Measurements from ENCODE around the gene STX1A.
A peak's percentile ranks its signal among the peaks of the same experiment; 100 is the strongest.

The STX1A gene

DNA sequence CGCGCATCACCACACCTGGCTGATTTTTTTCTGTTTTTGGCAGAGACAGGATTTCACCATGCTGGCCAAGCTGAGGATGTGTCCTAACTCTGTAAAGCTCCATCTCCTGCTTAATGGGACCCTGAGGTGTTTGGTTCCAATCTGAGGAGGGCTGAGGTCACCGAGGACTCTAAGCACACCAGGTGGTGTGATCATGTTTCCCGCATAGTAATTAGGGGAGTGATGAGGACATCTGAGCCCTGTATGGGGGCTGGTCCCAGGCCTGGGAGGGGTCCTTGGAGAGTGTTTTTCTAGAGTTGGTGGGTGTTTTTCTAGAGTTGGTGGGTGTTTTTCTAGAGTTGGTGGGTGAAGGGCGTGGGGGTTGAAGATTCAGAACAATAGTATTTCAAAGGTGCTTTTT, 22.1 kb upstream of the STX1A start (continued):
- TF ChIP-seq, protein P1, sequence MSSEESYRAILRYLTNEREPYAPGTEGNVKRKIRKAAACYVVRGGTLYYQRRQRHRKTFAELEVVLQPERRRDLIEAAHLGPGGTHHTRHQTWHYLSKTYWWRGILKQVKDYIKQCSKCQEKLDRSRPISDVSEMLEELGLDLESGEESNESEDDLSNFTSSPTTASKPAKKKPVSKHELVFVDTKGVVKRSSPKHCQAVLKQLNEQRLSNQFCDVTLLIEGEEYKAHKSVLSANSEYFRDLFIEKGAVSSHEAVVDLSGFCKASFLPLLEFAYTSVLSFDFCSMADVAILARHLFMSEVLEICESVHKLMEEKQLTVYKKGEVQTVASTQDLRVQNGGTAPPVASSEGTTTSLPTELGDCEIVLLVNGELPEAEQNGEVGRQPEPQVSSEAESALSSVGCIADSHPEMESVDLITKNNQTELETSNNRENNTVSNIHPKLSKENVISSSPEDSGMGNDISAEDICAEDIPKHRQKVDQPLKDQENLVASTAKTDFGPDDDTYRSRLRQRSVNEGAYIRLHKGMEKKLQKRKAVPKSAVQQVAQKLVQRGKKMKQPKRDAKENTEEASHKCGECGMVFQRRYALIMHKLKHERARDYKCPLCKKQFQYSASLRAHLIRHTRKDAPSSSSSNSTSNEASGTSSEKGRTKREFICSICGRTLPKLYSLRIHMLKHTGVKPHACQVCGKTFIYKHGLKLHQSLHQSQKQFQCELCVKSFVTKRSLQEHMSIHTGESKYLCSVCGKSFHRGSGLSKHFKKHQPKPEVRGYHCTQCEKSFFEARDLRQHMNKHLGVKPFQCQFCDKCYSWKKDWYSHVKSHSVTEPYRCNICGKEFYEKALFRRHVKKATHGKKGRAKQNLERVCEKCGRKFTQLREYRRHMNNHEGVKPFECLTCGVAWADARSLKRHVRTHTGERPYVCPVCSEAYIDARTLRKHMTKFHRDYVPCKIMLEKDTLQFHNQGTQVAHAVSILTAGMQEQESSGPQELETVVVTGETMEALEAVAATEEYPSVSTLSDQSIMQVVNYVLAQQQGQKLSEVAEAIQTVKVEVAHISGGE (tag by site-specific recombination; conservative IDR thresholded peaks at IDR 0.05; ENCODE audit: low read depth), result no peak
- TF ChIP-seq YY1 (tag by site-specific recombination; IDR thresholded peaks at IDR 0.05), result no peak
- no peak for TF ChIP-seq ZNF830 (tag by site-specific recombination; IDR thresholded peaks at IDR 0.05; ENCODE audit: low read depth)
- no peak for TF ChIP-seq ZNF555 (tag by site-specific recombination; conservative IDR thresholded peaks at IDR 0.05)
- TF ChIP-seq ZNF302 (tag by site-specific recombination; IDR thresholded peaks at IDR 0.05; ENCODE audit: low read depth), result no peak
- TF ChIP-seq ZNF560 (tag by site-specific recombination; IDR thresholded peaks at IDR 0.05; ENCODE audit: borderline replicate concordance), result no peak
- no peak for TF ChIP-seq GLI2 (tag by site-specific recombination; IDR thresholded peaks at IDR 0.05; ENCODE audit: borderline replicate concordance, low read depth)
- TF ChIP-seq ZNF514 (tag by site-specific recombination; IDR thresholded peaks at IDR 0.05), result no peak
- no peak for TF ChIP-seq ZNF175 (tag by site-specific recombination; IDR thresholded peaks at IDR 0.05)
- 0 out of 2 replicates have a peak, but pooled peaks have one; percentile 18 for TF ChIP-seq KLF9 (tag by site-specific recombination; IDR thresholded peaks at IDR 0.05; ENCODE audit: low read depth)
- TF ChIP-seq ZNF785 (tag by site-specific recombination; IDR thresholded peaks at IDR 0.05), result no peak
- no peak for TF ChIP-seq SP2 (tag by site-specific recombination; IDR thresholded peaks at IDR 0.05)
- no peak for TF ChIP-seq ZNF133 (tag by site-specific recombination; IDR thresholded peaks at IDR 0.05)
- peak; percentile 35; the same call in 1 of the 2 replicates for TF ChIP-seq ZBTB17 (tag by site-specific recombination; IDR thresholded peaks at IDR 0.05)
- TF ChIP-seq ZXDB (tag by site-specific recombination; IDR thresholded peaks at IDR 0.05), result 0 out of 2 replicates have a peak, but pooled peaks have one; percentile 34
- TF ChIP-seq, protein P2, sequence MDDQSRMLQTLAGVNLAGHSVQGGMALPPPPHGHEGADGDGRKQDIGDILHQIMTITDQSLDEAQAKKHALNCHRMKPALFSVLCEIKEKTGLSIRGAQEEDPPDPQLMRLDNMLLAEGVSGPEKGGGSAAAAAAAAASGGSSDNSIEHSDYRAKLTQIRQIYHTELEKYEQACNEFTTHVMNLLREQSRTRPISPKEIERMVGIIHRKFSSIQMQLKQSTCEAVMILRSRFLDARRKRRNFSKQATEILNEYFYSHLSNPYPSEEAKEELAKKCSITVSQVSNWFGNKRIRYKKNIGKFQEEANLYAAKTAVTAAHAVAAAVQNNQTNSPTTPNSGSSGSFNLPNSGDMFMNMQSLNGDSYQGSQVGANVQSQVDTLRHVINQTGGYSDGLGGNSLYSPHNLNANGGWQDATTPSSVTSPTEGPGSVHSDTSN (CRISPR knock-in tag; IDR thresholded peaks at IDR 0.05), result no peak
- TF ChIP-seq ZNF37A (tag by site-specific recombination; IDR thresholded peaks at IDR 0.05), result no peak
- TF ChIP-seq GFI1B (tag by site-specific recombination; IDR thresholded peaks at IDR 0.05), result peak; percentile 4; the same call in 1 of the 2 replicates
- TF ChIP-seq, protein P3, sequence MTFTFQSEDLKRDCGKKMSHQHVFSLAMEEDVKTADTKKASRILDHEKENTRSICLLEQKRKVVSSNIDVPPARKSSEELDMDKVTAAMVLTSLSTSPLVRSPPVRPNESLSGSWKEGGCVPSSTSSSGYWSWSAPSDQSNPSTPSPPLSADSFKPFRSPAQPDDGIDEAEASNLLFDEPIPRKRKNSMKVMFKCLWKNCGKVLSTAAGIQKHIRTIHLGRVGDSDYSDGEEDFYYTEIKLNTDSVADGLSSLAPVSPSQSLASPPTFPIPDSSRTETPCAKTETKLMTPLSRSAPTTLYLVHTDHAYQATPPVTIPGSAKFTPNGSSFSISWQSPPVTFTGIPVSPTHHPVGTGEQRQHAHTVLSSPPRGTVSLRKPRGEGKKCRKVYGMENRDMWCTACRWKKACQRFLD (tag by site-specific recombination; IDR thresholded peaks at IDR 0.05), result no peak
- TF ChIP-seq ZNF529 (tag by site-specific recombination; IDR thresholded peaks at IDR 0.05; ENCODE audit: insufficient replicate concordance), result no peak
- no peak for TF ChIP-seq ZNF2 (tag by site-specific recombination; IDR thresholded peaks at IDR 0.05)
- no peak for TF ChIP-seq ZNF248 (tag by site-specific recombination; IDR thresholded peaks at IDR 0.05)
- no peak for TF ChIP-seq ZNF121 (tag by site-specific recombination; IDR thresholded peaks at IDR 0.05)
- no peak for TF ChIP-seq ZNF155 (tag by site-specific recombination; IDR thresholded peaks at IDR 0.05)
- TF ChIP-seq GLIS2 (tag by site-specific recombination; IDR thresholded peaks at IDR 0.05), result peak; percentile 63
- no peak for TF ChIP-seq SCRT1 (tag by site-specific recombination; IDR thresholded peaks at IDR 0.05; ENCODE audit: borderline replicate concordance)
- peak; percentile 96 for TF ChIP-seq ZNF600 (tag by site-specific recombination; IDR thresholded peaks at IDR 0.05)
- TF ChIP-seq, protein P4, sequence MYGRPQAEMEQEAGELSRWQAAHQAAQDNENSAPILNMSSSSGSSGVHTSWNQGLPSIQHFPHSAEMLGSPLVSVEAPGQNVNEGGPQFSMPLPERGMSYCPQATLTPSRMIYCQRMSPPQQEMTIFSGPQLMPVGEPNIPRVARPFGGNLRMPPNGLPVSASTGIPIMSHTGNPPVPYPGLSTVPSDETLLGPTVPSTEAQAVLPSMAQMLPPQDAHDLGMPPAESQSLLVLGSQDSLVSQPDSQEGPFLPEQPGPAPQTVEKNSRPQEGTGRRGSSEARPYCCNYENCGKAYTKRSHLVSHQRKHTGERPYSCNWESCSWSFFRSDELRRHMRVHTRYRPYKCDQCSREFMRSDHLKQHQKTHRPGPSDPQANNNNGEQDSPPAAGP (tag by site-specific recombination; IDR thresholded peaks at IDR 0.05), result peak; percentile 68; the same call in 1 of the 2 replicates
- peak; percentile 80 for TF ChIP-seq KLF10 (tag by site-specific recombination; IDR thresholded peaks at IDR 0.05)
- TF ChIP-seq, protein P5, sequence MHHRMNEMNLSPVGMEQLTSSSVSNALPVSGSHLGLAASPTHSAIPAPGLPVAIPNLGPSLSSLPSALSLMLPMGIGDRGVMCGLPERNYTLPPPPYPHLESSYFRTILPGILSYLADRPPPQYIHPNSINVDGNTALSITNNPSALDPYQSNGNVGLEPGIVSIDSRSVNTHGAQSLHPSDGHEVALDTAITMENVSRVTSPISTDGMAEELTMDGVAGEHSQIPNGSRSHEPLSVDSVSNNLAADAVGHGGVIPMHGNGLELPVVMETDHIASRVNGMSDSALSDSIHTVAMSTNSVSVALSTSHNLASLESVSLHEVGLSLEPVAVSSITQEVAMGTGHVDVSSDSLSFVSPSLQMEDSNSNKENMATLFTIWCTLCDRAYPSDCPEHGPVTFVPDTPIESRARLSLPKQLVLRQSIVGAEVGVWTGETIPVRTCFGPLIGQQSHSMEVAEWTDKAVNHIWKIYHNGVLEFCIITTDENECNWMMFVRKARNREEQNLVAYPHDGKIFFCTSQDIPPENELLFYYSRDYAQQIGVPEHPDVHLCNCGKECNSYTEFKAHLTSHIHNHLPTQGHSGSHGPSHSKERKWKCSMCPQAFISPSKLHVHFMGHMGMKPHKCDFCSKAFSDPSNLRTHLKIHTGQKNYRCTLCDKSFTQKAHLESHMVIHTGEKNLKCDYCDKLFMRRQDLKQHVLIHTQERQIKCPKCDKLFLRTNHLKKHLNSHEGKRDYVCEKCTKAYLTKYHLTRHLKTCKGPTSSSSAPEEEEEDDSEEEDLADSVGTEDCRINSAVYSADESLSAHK (tag by site-specific recombination; IDR thresholded peaks at IDR 0.05), result no peak
- TF ChIP-seq ZBTB48 (tag by site-specific recombination; IDR thresholded peaks at IDR 0.05), result no peak
- TF ChIP-seq ZNF837 (tag by site-specific recombination; IDR thresholded peaks at IDR 0.05), result no peak
- no peak for TF ChIP-seq ZNF138 (tag by site-specific recombination; IDR thresholded peaks at IDR 0.05; ENCODE audit: borderline replicate concordance)

All from HEK293 (cell line).